M059J (cell line): Measurements from ENCODE around the gene TAX1BP1. TPM values are rescaled to one million over a fixed set of nuclear protein-coding genes. Genes with fewer than 3 reads are reported as not detected.

ENCODE experiments used
- total RNA-seq: library from RNA; depleted of rRNA; stranded (reverse); fragments of >200 nt; shearing (Covaris generic); gene quantifications from 2 replicates; pipeline ENCODE4 v1.2.3, GENCODE V29; 2014; rRNA removed

Gene TAX1BP1
- total RNA-seq, 1 experiment from 2014 or later: 106 TPM

Other genes with a start within 250 kb of the TAX1BP1 start
- gene HIBADH, start 77.3 kb upstream of the TAX1BP1 start, total RNA-seq: 97.4 and 102 TPM in 2 replicates